GM10266 (cell line): ENCODE measurements around the gene RBM39.
"Not testable (repeated sequence)": the region's sequence is repeated elsewhere in the genome, so short reads cannot be mapped to it uniquely, and the experiment has no call there.

ENCODE experiments used
- DNase-seq: peaks from one replicate; pipeline ENCODE4 v3.0.0; 2012; ENCODE audit errors: extremely low spot score
- CTCF ChIP-seq: IDR thresholded peaks from 2 replicates; pipeline ENCODE4 v1.5.1; 2012; ENCODE audit warnings: mild to moderate bottlenecking, low read depth; ENCODE audit not compliant: control insufficient read depth, insufficient read depth; ENCODE audit errors: missing control alignments

The RBM39 gene

GRCh38 chr20:35710884-35711587, 31.0 kb downstream of the RBM39 start:
- DNase-seq = no peak

GRCh38 chr20:35710039-35710438, 32.0 kb downstream of the RBM39 start:
- DNase-seq = no peak
- TF ChIP-seq CTCF = no peak

More at GRCh38 chr20:35710884-35711587, 31.0 kb downstream of the RBM39 start:
- no peak for TF ChIP-seq CTCF

DNA sequence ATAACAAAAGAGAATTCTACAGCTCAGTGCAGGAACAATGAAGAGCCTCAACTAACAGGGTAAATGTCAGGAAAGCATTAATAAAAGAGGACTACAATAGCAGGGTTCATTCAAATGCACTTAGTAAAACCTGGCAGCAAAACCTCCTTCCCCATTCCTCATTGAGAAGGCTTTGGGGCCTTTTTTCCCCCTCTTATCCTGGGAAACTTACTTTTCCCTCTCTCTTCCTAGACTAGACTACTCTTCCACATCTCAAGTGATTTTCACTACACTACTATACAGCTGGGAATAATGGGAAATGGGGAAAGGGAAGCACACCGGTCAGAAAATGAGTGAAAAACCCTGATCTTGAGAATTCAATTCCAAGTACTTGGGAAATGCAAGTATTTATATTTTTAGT, 32.8 kb downstream of the RBM39 start:
- no peak for DNase-seq
- TF ChIP-seq CTCF = no peak

GRCh38 chr20:35708502-35708901, 33.6 kb downstream of the RBM39 start:
- DNase-seq = no peak
- no peak for TF ChIP-seq CTCF

- not testable (repeated sequence) for DNase-seq
Measured at GRCh38 chr20:35706591-35707529, 35.2 kb downstream of the RBM39 start.

- DNase-seq = not testable (repeated sequence)
Measured at GRCh38 chr20:35705894-35706293, 36.2 kb downstream of the RBM39 start.

- no peak for DNase-seq
- TF ChIP-seq CTCF = no peak
Measured at GRCh38 chr20:35704514-35705261, 37.4 kb downstream of the RBM39 start.
